Measurements from ENCODE around the gene PSMA4.
A peak's percentile ranks its signal among the peaks of the same experiment; 100 is the strongest.
"Not testable (repeated sequence)": the region's sequence is repeated elsewhere in the genome, so short reads cannot be mapped to it uniquely, and the experiment has no call there.

PSMA4 gene

DNA sequence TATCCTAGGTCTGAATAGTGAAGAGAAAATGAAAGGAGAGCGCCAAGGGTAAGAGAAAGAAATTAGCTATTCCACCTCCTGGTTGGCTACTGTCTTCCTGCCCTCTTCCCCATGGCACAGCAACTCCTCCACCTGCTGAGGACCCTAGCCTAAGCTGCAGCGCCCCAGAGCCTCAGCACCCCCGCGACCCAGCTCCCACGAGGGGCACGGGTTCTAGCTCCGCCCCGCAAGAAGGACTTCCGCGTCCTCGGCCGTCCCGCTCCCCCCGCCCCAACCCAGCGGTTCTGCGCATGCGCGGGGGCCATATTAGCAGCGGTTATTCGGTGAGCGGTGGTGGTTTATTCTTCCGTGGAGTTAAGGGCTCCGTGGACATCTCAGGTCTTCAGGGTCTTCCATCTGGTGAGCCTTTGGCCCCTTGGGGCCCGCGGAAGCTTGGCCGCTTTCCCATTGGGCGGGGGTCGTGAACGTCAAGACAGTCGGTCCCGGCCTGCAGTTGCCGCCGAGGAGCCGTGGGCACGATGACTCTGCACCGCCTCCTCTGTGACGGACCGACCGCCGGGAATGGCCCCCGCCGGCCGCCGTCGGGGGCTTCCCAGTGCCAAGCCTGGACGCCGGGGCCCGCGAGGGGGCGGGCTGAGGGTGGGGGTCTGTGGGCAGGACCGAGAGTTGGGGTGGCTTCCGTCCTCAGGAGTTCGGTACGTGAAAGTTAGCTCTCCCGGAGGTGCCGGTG is at the start of gene PSMA4:
Gene PSMA4 (plus strand): TSS at position 304 of the 730 bp plus-strand sequence. CDS start 1,484 bp downstream, outside the sequence.
- peak; percentile 95 for DNase-seq (ENCODE audit: low read depth)

DNA sequence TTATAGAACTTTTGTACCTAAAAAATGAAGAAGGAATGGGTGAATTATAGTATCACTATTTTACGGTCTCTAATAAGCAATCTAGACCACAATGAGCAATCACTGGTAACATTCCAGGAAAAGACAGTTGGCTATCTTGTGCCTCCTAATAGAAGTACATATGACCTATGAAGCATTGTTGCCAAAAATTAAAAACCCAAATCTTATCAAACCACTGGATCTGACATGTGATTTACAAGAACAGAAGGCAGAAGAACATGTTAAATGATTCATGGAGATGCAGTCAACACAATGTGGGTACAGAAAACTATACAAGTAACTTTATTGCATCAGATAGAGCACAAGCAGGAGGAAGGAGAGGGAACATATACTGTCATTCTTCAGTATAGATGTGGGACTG is 47.4 kb upstream of the PSMA4 start:
- no peak for DNase-seq (ENCODE audit: low read depth)

DNA sequence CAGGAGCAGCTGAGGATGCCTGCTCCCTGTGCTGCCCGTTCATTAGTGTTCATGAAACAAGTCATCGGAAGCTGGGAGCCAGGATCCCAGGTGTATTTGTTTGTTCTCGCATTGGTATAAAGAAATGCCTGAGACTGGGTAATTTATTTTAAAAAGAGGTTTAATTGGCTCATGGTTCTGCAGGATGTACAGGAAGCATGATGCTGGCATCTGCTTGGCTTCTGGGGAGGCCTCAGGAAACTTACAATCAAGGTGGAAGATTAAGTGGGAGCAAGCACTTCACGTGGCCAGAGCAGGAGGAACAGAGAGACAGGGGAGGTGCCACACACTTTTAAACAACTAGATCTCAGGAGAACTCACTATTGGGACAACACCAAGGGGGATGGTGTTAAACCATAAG is 38.4 kb upstream of the PSMA4 start:
- DNase-seq (ENCODE audit: low read depth), result no peak

DNA sequence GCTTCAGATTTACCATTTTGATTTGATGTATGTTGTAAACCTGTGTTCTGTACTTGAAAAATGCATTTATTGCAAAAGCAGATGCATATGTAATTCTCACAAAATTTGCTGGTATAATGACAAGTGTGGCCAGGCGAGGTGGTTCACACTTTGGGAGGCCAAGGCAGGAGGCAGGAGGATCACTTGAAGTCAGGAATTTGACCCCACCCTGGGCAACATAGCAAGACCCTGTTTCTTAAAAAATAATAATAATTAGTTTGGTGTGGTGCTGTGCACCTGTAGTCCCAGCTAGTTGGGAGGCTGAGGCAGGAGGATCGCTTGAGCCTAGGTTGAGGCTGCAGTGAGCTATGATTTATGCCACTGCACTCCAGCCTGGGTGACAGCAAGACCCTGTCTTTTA is 37.6 kb upstream of the PSMA4 start:
- no peak for DNase-seq (ENCODE audit: low read depth)

DNA sequence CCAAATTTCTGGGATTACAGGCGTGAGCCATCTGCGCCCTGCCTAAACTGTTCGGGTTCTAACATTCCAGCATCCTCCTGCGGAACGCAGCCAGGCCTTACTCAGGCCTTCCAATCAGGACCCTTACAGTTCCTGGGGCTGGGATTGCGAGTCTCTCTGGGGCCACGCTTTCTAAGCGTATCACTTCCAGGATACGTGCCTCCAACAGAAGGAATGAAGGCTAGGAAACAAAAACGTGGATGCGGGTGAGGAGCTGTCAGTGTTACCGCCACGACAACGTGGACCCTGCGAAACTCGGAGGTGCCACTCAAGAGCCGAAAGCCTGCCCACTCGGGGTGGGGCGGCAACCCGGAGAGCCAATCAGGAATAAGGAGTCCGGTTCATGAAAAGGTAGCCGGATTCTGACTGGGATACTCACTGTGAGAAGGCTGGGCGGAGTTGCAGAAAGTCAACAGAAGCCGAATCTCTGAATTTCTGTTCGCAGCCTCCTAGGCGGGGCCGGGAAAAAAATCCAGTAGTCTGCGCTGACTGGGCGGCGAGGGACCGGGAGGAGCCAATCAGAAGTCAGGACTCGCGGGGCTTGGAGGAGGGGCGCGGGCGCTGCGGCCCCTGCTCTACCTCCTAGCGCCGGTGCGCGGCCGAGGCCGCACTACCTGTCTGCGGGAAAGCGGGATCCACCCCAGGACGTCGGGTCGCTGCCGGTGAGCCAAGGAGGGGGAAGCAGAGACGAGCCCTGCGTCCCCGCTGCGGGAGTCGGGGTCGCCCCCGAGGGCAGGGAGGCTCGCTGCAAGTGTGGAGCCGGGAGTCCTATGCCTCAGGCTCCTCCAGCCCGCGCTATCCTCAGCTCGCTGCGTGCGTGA is 33.0 kb upstream of the PSMA4 start, which contains the start of gene HYKK:
Gene HYKK (plus strand): TSS at position 607 of the 860 bp plus-strand sequence. CDS start 5,512 bp downstream, outside the sequence.
- DNase-seq (ENCODE audit: low read depth), result peak; percentile 33

DNA sequence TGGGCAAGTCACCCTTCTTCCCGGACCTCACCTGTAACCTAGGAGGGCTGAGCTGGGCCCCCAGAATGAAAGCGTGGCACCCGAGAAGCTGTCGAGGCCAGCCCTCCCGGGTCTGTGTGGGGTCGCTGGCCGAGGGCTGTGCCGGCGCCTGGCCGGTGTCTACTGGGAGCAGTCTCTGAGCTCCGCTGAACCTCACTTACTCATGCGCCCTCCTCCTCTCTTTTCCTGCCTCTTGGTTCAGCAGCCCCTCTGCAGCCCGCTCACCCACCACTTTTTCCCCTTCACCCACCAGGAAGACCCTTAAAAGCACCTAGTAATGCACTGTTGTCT is 32.4 kb upstream of the PSMA4 start:
- DNase-seq (ENCODE audit: low read depth), result no peak

DNA sequence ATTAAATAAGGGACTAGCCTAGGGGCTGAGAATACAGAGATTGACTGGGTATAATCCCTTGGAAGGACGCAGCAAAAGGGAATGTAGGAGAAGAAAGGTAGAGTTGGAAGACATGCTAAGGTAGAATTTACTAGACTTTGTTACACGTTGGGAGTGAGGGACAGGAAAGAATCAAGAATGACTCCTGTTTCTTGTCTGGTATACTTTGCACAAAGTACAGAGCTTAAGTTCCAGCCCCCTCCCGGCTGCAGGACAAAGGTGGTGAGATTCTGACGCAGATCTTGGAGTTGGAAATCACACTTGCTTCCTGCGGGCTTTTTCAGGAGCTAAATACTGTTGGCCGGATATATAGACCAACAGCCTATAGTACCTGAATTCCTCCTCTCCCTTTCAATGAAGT is 32.0 kb upstream of the PSMA4 start:
- DNase-seq (ENCODE audit: low read depth), result no peak

DNA sequence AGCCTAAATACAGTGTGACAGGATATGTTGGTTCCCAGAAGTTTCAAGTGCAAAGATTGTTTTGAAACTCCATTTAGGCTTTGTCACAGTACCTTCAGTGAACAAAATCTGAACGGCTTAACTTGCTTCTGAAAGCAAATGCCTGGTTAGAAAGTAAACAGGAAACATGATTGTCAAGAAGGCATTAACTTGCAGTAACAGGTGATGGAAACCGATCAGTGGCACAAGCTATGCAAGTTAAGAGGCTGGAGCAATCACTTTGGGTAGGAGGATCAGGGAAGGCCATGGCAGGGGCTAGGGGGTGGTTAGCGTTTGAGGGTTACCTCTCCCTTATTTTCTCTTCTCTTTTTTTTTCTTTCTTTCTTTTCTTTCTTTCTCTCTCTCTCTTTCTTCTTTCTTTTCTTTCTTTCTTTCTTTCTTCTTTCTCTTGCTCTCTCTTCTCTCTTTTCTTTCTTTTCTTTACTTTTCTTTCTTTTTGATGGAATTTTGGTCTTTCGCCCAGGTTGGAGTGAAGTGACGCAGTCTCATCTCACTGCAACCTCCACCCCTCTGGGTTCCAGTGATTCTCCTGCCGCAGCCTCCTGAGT is 30.4 kb upstream of the PSMA4 start:
- DNase-seq (ENCODE audit: low read depth), result no peak

DNA sequence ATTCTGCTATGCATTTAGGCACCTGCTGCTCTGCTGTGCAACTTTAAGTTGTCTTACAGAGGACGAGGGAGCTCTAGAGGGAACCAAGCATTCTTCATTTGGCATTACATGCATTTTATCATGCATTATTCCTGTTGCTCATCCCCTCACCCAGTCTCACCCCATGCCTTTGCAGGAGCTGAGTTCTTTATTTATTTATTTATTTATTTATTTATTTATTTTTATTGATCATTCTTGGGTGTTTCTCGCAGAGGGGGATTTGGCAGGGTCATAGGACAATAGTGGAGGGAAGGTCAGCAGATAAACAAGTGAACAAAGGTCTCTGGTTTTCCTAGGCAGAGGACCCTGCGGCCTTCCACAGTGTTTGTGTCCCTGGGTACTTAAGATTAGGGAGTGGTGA is 20.2 kb upstream of the PSMA4 start:
- DNase-seq (ENCODE audit: low read depth), result not testable (repeated sequence)

DNA sequence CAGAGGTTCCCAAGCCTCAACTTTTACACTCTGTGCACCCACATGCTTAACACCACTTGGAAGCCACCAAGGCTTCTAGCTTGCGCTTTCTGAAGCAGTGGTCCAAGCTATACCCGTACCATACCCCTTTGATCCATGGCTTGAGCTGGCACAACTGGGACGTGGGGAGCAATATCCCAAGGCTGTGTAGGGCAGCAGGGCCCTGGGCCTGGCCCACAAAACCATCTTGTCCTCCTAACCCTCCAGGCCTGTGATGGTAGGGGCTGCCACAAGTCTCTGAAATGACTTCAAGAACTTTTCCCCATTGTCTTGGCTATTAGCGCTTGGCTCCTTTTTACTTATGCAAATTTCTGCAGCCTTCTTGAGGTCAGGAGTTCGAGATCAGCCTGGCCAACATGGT is 16.0 kb upstream of the PSMA4 start:
- DNase-seq (ENCODE audit: low read depth), result no peak

DNA sequence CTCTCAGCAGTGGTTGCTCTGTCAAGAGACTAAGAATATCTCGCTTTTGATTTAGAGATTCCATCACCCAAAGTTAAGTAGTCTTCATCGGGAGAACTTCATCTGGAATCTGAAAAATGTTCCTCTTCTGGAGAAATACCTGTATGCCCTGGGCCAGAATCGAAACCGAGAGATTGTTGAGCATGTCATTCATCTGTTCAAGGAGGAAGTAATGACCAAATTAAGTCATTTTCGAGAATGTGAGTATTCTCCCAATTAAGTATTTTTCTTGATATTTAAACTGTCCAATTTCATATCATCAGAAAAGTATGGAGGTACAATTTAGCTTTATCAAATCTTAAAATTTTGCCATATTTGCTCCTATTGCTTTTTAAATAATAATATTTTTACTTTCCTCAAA is 12.9 kb upstream of the PSMA4 start:
- no peak for DNase-seq (ENCODE audit: low read depth)

DNA sequence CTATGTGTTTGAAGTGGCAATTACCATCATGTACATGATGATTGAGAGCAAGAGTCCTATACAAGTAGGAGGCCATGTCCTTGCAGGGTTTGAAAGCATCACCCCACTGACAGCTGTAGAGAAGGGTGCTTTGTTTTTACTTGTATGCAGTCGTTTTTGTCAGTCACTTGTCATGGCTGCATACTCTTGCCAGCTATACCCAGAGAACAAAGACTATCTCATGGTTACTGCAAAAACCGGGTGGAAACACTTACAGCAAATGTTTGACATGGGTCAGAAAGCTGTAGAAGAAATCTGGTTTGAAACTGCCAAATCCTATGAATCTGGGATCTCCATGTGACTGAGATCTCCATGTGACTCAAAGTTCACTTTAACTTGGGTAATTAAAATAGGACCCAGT is 6.9 kb upstream of the PSMA4 start:
- no peak for DNase-seq (ENCODE audit: low read depth)

DNA sequence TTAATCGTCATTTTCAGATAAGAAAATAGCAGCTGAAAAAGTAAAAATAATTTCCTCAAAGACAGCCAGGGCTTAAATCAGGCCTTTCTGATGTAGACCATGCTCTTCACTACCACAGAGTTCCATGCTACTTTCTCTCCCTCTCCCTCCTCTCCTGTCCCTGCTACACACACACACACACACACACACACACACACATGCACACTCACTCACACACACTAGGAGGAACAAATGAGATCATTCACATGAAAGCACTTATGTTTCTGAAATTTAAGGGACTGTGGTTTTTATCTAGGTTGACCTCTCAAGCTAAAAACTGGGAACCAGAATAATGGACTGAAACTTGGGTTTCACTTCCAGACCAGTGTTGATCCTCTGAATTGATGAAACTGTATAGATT is 4.1 kb upstream of the PSMA4 start:
- no peak for DNase-seq (ENCODE audit: low read depth)

DNA sequence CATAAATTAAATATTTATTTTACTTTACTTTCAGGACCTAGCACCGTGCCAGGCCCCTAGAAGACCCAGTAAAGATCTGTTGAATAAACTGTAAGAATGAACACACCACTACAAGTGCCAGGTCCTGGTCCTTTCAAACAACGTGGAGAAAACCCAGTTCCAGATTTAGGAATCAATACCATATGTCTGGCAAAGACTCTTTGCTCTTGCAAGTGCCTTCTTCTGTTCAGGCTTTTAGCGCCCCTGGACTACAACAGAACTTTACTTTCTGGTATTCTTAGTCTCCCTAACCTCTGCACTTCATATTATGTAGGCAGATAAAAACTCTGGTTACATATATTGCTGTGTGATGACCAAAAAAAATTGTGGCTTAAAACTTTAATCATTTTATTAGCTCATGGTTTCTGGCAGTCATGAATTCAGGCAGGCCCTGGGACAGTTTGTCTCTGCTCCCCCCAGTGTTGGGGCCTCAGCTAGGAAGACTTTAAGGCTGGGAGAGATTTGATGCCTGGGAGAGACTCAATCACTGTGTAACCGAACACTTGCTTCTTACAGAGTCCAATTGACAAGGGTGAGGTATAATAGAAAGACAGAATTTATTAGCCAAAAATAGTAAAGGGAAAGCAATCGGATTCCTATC is 2.9 kb upstream of the PSMA4 start:
- DNase-seq (ENCODE audit: low read depth), result no peak

DNA sequence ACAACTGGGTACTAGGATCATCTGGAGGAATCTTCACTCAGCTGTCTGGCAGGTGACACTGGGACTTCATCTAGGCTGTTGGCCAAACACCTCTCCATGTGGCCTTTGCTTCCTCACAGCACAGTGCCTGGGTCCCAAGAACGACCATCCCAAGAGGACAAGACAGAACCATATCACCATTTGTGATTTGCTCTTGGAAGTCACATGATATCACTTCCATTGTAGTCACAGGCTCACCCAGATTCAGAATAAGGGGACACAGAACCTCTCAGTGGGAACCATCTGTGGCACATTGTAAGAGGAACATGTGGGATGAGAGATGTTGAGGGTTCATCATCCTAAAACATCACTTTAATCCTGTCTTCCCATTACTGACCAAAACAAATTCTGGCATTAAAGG is 1.9 kb upstream of the PSMA4 start:
- DNase-seq (ENCODE audit: low read depth), result no peak

DNA sequence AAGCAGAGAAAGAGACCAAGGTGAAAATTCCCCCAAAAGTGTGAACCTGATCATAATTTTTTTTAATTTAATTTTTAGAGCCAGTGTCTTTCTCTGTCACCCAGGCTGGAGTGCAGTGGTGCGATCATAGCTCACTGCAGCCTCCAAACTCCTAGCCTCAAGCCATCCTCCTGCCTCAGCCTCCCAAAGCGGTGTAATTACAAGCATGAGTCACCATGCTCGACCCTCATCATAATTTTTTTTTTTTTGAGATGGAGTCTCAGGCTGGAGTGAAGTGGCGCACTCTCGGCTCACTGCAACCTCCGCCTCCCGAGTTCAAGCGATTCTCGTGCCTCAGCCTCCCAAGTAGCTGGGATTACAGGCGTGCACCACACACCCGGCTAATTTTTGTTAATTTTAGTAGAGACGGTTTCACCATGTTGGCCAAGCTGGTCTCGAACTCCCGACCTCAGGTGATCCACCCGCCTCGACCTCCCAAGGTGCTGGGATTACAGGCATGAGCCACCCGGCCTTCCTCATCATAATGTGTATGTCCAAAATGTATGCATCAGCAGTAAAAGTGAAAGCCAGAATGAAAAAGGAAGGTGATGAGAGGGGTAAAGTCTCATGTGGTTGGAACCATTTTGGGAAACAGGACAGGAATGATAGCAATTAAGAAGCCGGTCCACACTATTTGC is 642 bp upstream of the PSMA4 start:
- not testable (repeated sequence) for DNase-seq (ENCODE audit: low read depth)

DNA sequence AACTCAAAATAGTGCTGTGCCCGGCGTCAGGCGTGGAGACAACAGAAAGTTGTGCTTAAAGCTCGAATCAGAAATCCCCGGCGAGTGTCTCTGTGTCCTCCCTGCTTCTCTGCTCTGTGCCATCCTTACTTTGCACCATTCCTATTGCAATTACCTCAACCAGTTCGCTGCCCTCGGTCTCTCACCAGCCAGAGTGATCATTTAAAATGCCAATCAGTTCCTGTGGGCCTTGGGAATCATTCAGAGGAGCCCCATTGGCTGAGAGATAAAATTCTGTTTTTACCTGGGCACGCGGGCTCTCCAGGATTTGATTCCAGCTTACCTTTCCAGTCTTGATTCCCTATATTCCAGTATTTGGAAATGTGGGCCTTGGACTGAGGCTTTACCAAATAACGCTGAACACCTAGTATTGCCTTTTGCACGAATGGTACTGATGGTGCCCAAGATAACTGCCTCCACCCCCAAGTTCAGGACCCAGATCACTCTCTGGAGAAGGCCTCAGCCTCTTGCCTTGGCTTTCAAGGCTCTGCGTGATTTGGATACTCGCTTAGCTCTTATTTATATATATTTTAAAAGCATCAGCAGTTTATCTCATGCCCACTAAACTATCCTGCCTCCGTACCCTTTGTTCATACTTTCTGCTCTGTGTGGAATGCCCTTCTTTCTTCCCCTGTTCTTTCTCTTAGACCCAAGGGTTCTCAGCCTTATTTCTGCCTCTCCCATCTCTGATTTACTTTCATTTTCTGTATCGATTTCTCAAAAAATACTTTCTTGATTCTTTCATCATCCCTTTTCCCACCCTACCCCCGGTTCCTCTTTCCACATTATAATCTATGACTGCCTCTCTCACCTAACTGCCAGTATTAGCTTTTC is 863 bp downstream of the PSMA4 start:
- no peak for DNase-seq (ENCODE audit: low read depth)

DNA sequence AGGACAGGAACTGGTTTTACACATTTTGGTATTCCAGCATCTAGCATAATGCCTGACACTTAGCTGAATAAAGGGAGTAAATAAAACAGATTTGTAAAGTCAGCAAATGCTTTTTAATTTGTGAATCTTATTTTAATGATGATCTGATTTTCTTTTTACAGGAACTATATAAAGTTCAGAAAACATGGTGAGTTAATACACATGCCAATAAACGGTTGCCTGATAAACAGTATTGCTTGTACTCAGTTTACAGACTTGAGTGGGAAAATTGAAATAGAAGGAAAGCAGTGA is 1.4 kb downstream of the PSMA4 start:
- DNase-seq (ENCODE audit: low read depth), result no peak

DNA sequence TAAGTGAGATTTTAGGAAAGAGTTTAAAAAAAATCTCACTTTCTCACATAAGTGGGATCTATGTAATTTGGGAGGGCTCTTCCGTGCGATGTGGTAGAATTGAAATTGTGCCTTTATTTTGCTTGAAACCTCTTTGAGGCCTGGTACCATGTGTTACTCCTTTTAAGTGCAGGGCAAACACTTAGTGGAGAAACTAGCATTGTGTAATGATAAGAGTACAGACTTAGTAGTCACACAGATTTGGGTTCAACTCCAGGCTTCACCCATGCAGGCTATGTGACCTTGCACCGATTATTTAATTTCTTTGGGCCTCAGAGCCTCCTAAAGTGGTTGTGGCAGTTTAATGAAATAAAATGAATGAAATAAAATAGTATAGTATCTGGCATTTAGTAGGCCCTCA is 2.4 kb downstream of the PSMA4 start:
- DNase-seq (ENCODE audit: low read depth), result no peak

DNA sequence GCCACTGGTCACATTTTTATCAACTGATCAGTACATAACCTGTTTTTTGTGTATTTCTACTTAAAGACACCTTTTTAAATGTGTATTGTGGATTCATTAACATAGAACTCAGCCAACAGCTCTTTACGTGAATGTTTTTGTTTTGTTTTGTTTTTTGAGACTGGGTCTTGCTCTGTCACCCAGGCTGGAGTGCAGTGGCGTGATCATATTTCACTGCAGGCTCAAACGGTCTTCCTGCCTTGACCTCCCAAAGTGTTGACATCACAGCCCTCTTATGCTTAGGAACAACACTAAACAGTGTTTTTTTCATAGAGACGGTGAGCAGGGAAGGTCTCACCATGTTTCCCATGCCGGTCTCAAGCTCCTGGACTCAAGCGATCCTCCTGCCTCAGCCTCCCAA is 9.9 kb downstream of the PSMA4 start:
- no peak for DNase-seq (ENCODE audit: low read depth)

DNA sequence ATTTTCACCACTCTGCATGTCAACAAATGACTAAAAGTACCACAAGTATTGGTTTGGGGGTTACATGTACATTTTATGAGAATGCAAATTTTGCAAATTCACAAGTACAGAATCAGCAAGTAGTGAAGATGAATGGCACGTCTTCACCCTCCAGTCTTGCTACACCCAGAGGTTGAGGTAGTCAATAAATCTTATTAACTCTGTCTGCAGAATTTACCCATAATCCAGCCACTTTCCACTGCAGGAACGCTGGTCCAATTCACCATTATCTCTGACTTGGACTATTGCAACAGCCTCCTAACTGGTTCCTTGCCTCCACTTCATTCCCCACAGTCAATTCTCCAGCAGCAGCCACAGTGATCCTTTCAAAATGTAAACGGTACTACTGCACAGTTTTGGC is 10.6 kb downstream of the PSMA4 start:
- no peak for DNase-seq (ENCODE audit: low read depth)
